ENCODE data around the gene MED12L.

Gene MED12L

GRCh38 chr3:151468284-151468917 is 382.9 kb downstream of the MED12L start:
- H3K4me3 ChIP-seq (ENCODE audit: low read length): no peak overlapping the region
- TF ChIP-seq CTCF (IDR thresholded peaks at IDR 0.05; ENCODE audit: insufficient read depth, low read depth, low read length, missing control alignments): peak; percentile 97
- DNase-seq (ENCODE audit: low read depth): peak; percentile 73

GRCh38 chr3:151476344-151477018 is 391.0 kb downstream of the MED12L start:
- TF ChIP-seq CTCF (IDR thresholded peaks at IDR 0.05; ENCODE audit: insufficient read depth, low read depth, low read length, missing control alignments): no peak
- DNase-seq (ENCODE audit: low read depth): no peak

GRCh38 chr3:151477591-151478334 is 392.3 kb downstream of the MED12L start:
- H3K4me3 ChIP-seq (ENCODE audit: low read length): no peak overlapping the region
- TF ChIP-seq CTCF (IDR thresholded peaks at IDR 0.05; ENCODE audit: insufficient read depth, low read depth, low read length, missing control alignments): no peak
- DNase-seq (ENCODE audit: low read depth): no peak

More at GRCh38 chr3:151476344-151477018, 391.0 kb downstream of the MED12L start:
- H3K4me3 ChIP-seq (ENCODE audit: low read length): no peak overlapping the region

GRCh38 chr3:151478335-151478697 is 392.9 kb downstream of the MED12L start:
- H3K4me3 ChIP-seq (ENCODE audit: low read length): no peak overlapping the region
- no peak for DNase-seq (ENCODE audit: low read depth)
- no peak for TF ChIP-seq CTCF (IDR thresholded peaks at IDR 0.05; ENCODE audit: insufficient read depth, low read depth, low read length, missing control alignments)

- TF ChIP-seq CTCF (IDR thresholded peaks at IDR 0.05; ENCODE audit: insufficient read depth, low read depth, low read length, missing control alignments): no peak
- H3K4me3 ChIP-seq (ENCODE audit: low read length): no peak overlapping the region
- no peak for DNase-seq (ENCODE audit: low read depth)
Measured at GRCh38 chr3:151479452-151479851, 394.0 kb downstream of the MED12L start.

GRCh38 chr3:151480492-151480891 is 395.0 kb downstream of the MED12L start:
- no peak for TF ChIP-seq CTCF (IDR thresholded peaks at IDR 0.05; ENCODE audit: insufficient read depth, low read depth, low read length, missing control alignments)
- no peak for DNase-seq (ENCODE audit: low read depth)
- H3K4me3 ChIP-seq (ENCODE audit: low read length): no peak overlapping the region

All from epithelial cell of esophagus (primary cell).